ENCODE data around the gene RCAN1.
A peak's percentile ranks its signal among the peaks of the same experiment; 100 is the strongest.

The RCAN1 gene

DNA sequence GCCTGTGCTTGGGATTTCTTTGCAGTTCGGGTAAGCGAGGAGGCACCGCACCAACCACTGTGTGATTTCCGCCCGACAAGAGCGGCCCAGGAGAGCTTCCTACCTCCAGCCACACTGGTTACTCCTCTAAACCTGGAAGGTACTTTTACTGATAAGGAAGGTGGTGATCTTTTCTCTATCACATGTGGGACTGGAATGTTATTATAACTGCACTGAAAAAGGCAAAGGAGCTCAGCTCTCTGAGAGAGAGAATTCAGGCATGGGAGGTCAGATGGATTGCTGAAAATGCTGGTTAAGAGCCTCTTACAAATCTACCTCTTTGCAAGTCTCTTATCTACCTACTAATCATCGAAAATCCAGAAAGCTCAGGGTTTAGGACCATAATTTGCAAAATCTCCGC is 95.2 kb downstream of the RCAN1 start:
- DNase-seq (ENCODE audit: extremely low read depth, low read depth) = no peak
- TF ChIP-seq, protein P1, sequence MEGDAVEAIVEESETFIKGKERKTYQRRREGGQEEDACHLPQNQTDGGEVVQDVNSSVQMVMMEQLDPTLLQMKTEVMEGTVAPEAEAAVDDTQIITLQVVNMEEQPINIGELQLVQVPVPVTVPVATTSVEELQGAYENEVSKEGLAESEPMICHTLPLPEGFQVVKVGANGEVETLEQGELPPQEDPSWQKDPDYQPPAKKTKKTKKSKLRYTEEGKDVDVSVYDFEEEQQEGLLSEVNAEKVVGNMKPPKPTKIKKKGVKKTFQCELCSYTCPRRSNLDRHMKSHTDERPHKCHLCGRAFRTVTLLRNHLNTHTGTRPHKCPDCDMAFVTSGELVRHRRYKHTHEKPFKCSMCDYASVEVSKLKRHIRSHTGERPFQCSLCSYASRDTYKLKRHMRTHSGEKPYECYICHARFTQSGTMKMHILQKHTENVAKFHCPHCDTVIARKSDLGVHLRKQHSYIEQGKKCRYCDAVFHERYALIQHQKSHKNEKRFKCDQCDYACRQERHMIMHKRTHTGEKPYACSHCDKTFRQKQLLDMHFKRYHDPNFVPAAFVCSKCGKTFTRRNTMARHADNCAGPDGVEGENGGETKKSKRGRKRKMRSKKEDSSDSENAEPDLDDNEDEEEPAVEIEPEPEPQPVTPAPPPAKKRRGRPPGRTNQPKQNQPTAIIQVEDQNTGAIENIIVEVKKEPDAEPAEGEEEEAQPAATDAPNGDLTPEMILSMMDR (IDR thresholded peaks at IDR 0.05; ENCODE audit: low read depth, low read length, missing control alignments) = no peak
- H3K4me3 ChIP-seq (replicated peaks; ENCODE audit: low read depth, low read length) = no peak overlapping the region

DNA sequence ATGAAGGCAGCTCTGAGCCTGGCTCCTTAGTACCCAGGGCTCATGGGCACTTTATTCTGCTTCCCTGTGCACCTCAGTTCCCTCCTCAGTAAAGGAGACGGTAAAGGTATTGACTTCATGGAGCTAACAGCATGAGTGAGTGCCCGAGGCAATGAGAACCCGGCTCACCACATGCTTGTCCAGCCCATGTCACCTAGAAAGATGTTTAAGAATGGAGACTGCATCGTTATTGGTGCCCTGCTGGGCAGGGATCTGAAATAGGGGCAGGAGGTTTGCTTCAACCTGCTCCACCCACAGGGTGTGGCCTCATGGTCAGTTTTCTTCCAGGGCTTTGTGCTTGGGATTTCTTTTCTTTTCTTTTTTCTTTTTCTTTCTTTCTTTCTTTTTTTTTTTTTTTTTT is 95.9 kb downstream of the RCAN1 start:
- TF ChIP-seq, protein P1 (IDR thresholded peaks at IDR 0.05; ENCODE audit: low read depth, low read length, missing control alignments) = no peak
- no peak overlapping the region for H3K4me3 ChIP-seq (replicated peaks; ENCODE audit: low read depth, low read length)
- DNase-seq (ENCODE audit: extremely low read depth, low read depth) = no peak

DNA sequence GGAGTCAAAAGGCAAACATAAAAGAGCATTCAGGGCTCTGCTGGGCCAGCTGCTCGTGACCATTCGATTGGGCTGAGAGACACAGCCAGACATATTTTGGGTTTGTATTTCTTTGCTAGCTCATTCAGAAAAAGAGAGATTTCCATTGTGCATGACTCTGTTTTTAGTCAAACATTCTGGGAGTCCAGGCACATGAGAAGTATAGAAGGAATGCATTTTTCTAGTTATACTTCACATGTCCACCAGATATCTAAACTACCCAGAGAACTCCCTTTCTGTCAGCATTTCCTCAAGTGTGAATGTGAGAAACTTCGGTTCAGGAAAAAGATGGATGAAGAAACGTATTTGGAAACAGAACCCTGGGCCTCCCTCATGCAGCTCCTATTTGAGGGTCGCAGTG is 96.6 kb downstream of the RCAN1 start:
- no peak for DNase-seq (ENCODE audit: extremely low read depth, low read depth)
- H3K4me3 ChIP-seq (replicated peaks; ENCODE audit: low read depth, low read length) = no peak overlapping the region
- TF ChIP-seq, protein P1 (IDR thresholded peaks at IDR 0.05; ENCODE audit: low read depth, low read length, missing control alignments) = no peak

DNA sequence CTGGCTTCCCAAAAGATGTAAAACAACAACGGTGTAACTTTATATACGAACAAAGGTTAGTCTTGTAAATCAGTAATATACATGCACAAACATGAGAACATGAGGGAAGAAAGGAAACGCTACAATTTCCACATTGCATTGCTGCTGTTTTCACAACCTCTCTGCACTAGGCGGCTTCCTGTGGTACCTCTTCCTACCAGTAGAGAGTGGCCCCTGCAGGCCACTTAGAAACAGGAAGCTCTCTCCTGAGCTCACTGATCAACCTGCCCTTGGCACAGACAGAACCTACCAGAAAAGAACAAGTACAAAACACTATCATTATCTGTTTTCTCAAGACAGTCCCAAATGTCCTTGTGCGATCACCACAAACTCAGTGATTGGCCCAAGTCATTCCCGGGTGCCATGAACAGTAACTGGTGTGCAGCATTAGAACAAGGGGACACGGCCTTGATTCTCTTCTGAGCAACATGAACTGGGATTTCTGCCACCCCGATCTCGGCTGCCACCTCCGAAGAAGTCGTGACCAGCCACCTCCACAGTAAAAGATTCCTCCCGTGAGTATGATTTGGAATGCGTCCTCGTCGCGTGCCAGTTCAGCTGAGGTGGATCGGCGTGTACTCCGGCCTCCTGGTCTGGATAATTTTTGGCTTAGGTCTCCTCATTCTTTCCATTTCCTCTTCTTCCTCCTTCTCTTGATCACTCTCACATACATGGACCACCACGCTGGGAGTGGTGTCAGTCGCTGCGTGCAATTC is 97.2 kb downstream of the RCAN1 start:
- DNase-seq (ENCODE audit: extremely low read depth, low read depth) = no peak
- TF ChIP-seq, protein P1 (IDR thresholded peaks at IDR 0.05; ENCODE audit: low read depth, low read length, missing control alignments) = peak; percentile 11
- no peak overlapping the region for H3K4me3 ChIP-seq (replicated peaks; ENCODE audit: low read depth, low read length)

DNA sequence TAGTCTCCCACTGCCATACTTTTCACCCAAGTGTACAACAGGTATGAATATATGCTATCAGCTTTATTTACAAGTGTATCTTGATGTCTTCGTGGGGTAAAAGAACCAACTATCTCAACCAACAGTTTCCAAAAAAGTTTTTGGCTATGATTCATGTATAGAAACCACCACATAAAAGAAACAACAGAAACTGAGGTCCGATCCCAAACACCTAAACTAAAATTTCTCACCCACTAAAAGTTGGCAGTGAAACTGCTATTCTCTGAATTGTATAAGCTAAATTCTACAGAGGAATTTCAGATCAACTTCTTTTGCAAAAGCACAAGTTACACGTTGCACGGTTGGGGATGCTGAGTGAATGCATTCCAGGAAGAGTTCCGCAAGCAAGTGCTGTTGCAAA is 97.9 kb downstream of the RCAN1 start:
- H3K4me3 ChIP-seq (replicated peaks; ENCODE audit: low read depth, low read length) = no peak overlapping the region
- TF ChIP-seq, protein P1 (IDR thresholded peaks at IDR 0.05; ENCODE audit: low read depth, low read length, missing control alignments) = no peak
- no peak for DNase-seq (ENCODE audit: extremely low read depth, low read depth)

- no peak overlapping the region for H3K4me3 ChIP-seq (replicated peaks; ENCODE audit: low read depth, low read length)
- no peak for DNase-seq (ENCODE audit: extremely low read depth, low read depth)
- TF ChIP-seq, protein P1 (IDR thresholded peaks at IDR 0.05; ENCODE audit: low read depth, low read length, missing control alignments) = no peak
Measured at GRCh38 chr21:34514576-34515115, 100.3 kb downstream of the RCAN1 start.
